Endometrial microvascular endothelial cells (primary cell): ENCODE data around the gene GALK2. TPM values are rescaled to one million over a fixed set of nuclear protein-coding genes. Genes with fewer than 3 reads are reported as not detected.
"Not testable (repeated sequence)": the region's sequence is repeated elsewhere in the genome, so short reads cannot be mapped to it uniquely, and the experiment has no call there.

Experiments used
- in situ Hi-C: cut with HindIII; loops from 2 replicates; pipeline ENCODE4 v1.10.0; 2017; ENCODE audit warnings: low sequenced_read_pairs, low pct_unique_long_range_greater_than_20kb; ENCODE audit errors: inconsistent ontology term
- total RNA-seq: library from RNA; depleted of rRNA; stranded (reverse); fragments of >200 nt; gene quantifications from one replicate; pipeline ENCODE4 v1.2.3, GENCODE V29; 2015; ENCODE audit errors: inconsistent ontology term

The GALK2 gene
- total RNA-seq, 1 donor from 2014 or later = 57.7 TPM

GRCh38 chr15:49255966-49256759 lies 86.1 kb downstream of the GALK2 start:
- in situ Hi-C loops = no loop called here

GRCh38 chr15:49265117-49265516 lies 95.1 kb downstream of the GALK2 start:
- in situ Hi-C loops = not testable (repeated sequence)

DNA sequence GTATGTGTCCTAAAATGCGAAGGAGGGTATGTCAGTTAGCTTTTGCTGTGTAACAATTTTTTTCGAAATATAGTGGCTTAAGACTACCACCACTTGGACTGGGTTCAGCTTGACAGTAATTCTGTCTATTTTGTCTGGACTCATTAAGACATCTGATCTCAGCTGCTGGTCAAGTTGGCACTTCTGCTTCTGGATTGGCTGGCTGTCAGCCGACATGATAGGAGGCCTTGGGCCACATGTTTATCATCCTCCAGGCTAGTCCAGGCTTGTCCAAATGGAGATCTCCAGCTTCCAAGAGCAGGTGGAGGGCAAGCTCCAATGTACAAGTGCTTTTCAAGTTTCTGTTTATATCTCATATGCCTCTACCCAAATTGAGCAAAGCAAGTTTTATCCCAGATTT lies 95.9 kb downstream of the GALK2 start:
- in situ Hi-C loops = no loop called here

- in situ Hi-C loops = no loop called here
Observed at GRCh38 chr15:49270541-49271421, 100.7 kb downstream of the GALK2 start.

GRCh38 chr15:49273734-49274318 lies 103.8 kb downstream of the GALK2 start:
- in situ Hi-C loops = no loop called here

DNA sequence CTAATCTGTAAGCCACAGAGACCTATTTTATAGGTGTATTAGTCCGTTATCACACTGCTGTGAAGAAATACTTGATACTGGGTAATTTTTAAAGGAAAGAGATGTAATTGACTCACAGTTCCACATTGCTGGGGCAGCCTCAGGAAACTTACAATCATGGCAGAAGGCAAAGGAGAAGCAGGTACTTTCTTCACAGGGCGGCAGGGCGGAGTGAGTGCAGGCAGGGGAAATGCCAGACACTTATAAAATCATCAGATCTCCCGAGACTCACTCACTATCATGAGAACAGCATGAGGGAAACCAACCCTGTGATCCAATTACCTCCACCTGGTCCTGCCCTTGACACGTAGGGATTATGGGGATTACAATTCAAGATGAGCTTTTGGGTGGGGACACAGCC lies 108.7 kb downstream of the GALK2 start:
- in situ Hi-C loops = no loop called here

DNA sequence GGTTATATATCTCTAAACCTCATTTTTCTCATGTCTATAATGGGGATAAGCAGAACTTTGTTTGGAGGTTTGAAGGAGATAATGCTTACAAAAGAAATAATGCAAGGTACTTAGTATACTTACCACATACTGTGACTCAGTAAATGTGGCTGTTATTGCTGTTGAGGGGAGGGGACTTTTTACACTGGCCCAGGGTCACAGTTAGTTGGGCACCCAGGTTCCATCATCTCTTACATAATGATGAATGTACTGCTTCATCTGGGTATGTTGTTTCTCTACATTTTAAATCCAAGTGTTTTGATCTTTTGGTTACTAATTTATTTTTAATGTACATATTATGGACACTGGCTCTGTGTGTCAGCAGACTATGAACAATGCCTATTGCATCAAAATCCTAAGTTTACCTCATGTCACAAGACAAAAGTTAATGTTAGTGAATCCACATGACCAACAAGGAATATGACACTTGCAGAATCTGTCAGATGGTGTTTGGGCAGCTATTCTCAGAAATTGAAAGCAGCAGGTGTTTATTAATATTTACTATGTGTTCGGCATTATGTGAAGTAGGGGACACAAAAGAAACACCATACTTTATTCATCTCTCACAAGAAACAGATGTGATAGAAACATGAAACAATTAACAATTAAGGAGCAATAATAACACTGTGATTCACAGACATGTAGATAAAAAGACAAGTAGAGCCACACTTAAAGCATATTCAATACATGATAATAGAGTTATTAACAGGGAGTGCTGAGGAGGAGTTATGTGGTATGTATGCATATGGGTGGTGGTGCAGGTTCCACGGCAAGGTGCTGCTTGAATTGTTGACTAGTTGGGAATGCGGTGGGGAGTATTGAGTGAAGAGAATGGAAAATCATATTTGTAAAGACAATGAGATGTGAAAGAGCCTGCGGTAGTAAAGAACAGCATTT lies 109.7 kb downstream of the GALK2 start:
- in situ Hi-C loops = no loop called here

- in situ Hi-C loops = no loop called here
Observed at GRCh38 chr15:49282366-49282765, 112.3 kb downstream of the GALK2 start.

DNA sequence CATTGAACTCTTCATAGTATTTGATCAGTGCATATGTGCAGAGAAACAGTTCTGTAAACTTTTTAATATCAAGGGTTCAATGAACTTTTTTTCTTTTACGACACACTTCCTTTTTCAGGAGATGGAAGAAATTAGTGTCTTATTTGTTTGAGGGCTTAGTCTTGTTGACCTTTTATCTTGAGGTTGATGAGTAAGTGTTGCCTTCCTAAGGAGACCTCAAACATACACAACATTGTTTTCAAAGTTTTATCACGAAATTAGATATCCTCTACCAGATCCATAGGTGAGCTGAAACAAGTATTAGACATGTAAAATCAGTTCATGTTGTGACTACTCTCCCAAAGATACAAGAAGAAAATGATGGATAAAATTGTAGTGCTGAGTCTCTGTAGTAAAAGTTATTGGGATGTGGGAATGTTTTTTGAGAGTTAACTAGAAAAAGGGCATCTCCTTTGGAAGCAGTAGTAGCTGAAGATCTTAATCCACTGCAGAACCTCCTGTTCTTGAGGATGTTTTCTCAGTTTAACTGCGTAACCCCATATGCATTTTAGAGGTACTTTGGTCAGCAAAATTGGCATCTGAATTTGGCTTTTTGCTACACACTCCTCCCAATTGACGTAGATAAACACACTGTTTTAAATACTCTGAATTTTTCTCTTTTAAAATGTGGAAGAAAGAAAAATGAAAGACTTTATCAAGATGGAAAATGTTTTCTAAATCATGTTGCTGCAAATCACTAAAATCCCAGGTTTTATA lies 116.8 kb downstream of the GALK2 start:
- in situ Hi-C loops = no loop called here

DNA sequence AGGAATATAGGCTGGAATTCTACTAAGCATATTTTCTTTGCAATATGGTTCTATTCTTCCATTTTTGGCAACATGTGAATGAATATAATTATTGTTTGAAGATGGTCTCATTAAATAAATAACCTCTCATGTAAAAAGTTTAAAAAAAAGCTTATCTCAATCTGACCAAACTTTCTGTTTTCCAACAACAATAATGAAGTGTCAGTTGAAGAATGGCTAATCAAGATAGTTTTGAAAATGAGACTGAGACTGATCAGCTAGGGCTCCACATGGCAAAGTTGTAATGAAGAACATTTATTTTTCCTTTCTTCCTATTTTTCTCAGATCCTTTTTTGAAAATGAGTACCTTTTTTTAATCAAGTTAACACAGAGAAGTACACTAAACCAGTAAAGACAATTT lies 117.4 kb downstream of the GALK2 start:
- in situ Hi-C loops = no loop called here

GRCh38 chr15:49288391-49288790 lies 118.3 kb downstream of the GALK2 start:
- in situ Hi-C loops = no loop called here

GRCh38 chr15:49290191-49290590 lies 120.1 kb downstream of the GALK2 start:
- in situ Hi-C loops = no loop called here

- in situ Hi-C loops = no loop called here
Observed at GRCh38 chr15:49293941-49294340, 123.9 kb downstream of the GALK2 start.

- in situ Hi-C loops = no loop called here
Observed at GRCh38 chr15:49296258-49296657, 126.2 kb downstream of the GALK2 start.

DNA sequence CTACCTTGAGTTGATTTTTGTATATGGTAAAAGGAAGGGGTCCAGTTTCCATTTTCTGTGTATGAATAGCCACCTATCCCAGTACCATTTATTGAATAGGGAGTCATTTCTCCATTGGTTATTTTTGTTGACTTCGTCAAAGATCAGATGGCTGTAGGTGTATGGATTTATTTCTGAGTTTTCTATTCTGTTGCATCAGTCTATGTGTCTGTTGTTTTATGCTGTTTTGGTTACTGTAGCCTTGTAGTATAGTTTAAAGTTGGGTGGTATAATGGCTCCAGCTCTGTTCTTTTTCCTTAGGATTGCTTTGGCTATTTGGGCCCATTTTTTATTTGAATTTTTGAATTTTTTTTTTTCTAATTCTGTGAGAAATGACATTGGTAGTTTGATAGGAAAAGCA lies 127.5 kb downstream of the GALK2 start:
- in situ Hi-C loops = no loop called here

DNA sequence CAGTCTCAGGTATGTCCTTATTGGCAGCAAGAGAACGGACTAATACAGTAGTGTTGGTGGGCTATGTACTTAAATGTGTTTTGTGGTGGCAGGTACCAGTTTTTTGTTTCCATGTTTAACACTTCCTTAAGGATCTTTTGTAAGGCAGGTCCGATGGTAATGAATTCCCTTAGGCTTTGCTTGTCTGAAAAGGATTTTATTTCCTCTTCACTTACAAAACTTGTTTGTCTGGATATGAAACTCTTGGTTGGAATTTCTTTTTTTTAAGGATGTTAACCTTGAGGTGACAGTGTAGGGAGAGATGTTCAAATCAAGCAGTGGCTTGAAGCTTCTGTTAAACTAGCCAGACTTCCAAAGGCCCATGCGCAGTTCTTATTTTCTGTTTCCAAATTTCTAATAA lies 130.8 kb downstream of the GALK2 start:
- in situ Hi-C loops = no loop called here

DNA sequence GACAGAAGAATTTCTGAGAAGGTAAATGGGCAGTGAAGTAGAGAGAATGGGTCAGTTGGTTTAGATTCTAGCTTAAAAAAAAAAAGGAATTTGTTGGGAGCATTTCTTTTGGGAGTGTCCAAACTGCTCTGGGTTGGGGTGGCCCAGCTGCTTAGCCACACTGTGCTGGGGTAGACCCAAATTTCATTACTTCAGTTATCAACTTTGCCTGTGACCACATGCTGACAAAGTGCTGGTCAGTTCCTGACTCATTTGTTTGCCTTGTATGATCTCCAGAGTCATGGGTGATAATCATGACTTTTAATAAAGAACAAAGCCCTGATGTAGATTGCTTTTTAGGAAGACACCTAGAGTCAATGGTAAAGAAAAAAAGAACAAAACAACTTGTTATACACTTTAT lies 131.5 kb downstream of the GALK2 start:
- in situ Hi-C loops = no loop called here

GRCh38 chr15:49303003-49303402 lies 133.0 kb downstream of the GALK2 start:
- in situ Hi-C loops = no loop called here
